Memory B cell (primary cell): Measurements from ENCODE around the gene MYO7B.

Experiments used
- ATAC-seq: fragments of 150-1000 bp; cut with Tn5 transposase; 2 replicates; pipeline ENCODE4 v1.10.0; 2021; ENCODE audit warnings: low read depth, mild to moderate bottlenecking, moderate library complexity
- DNase-seq, 2 donors: peaks; one replicate each; pipeline ENCODE4 v3.0.0; 2022; ENCODE audit warnings: low spot score in 2 of 2
- H3K27ac Mint-ChIP-seq: one replicate; pipeline ENCODE4 v1.8.0; 2022; ENCODE audit warnings: mild to moderate bottlenecking, moderate library complexity, mixed read lengths
- H3K27me3 Mint-ChIP-seq: one replicate; pipeline ENCODE4 v1.8.0; 2022; ENCODE audit warnings: mixed read lengths
- H3K36me3 Mint-ChIP-seq: one replicate; pipeline ENCODE4 v1.8.0; 2022; ENCODE audit warnings: mild to moderate bottlenecking, mixed read lengths
- H3K4me1 Mint-ChIP-seq: one replicate; pipeline ENCODE4 v1.8.0; 2022; ENCODE audit warnings: mixed read lengths
- H3K4me3 Mint-ChIP-seq: one replicate; pipeline ENCODE4 v1.8.0; 2022; ENCODE audit warnings: mild to moderate bottlenecking, moderate library complexity, mixed read lengths
- H3K9me3 Mint-ChIP-seq: one replicate; pipeline ENCODE4 v1.8.0; 2022; ENCODE audit warnings: mixed read lengths

Gene MYO7B

DNA sequence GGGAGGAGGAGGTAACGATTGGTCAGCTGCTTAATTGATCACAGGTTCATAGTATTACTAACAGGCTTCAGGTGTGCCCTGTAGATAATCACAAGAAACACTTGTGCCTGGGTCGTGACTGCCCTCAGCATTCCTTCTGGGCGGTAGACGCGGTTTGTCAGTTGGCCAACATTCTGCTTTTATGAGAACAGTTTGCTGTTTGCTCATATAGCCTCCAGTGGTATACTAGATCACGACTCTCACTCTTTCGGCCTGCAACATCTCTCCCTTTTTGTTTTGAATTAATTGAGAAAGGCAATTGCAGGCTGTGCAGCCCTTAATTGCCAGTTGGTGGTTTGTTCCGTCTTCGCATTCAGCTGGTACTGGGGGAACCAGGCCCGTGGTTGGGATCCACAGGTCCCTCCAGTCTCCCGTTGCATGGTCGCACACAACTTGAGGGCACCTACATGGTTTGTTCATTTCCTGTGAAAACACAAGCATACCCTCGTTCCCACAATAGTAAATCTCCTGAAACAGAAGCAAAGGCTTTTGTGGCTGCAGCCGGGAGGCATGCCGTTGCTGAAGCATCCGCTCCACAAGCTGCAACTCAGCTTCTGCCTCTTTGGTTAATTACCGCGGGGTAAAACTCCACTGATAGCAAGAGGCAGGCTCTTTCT is 80.2 kb downstream of the MYO7B start:
- Mint-ChIP-seq H3K9me3 (peaks cover 5% of the 10 kb centered on the region), H3K36me3 (peaks cover 5% of the 10 kb centered on the region), H3K4me3 (no peak overlapping the region), H3K27ac (no peak overlapping the region), H3K27me3 (no peaks in the 10 kb centered on the region), H3K4me1 (peaks cover 18% of the 10 kb centered on the region)
- ATAC-seq, result no peak
- DNase-seq, result peak in 1 of 2 donors; percentile 7

GRCh38 chr2:127618551-127619202 is 83.2 kb downstream of the MYO7B start:
- Mint-ChIP-seq H3K4me1 (peaks cover 30% of the 10 kb centered on the region), H3K4me3 (peak overlapping the region; percentile 61), H3K9me3 (no peaks in the 10 kb centered on the region), H3K36me3 (no peaks in the 10 kb centered on the region), H3K27me3 (no peaks in the 10 kb centered on the region), H3K27ac (no peak overlapping the region)
- ATAC-seq (no peak), DNase-seq (peak in 1 of 2 donors; percentile 6)

- Mint-ChIP-seq H3K4me1 (peaks cover 31% of the 10 kb centered on the region), H3K36me3 (no peaks in the 10 kb centered on the region), H3K27me3 (no peaks in the 10 kb centered on the region), H3K27ac (peak overlapping the region; percentile 54), H3K9me3 (no peaks in the 10 kb centered on the region), H3K4me3 (peak overlapping the region; percentile 76)
- ATAC-seq, result no peak
- DNase-seq, result peak in 1 of 2 donors; percentile 5
Measured at GRCh38 chr2:127619203-127619590, 83.7 kb downstream of the MYO7B start.

GRCh38 chr2:127619877-127620705 is 84.6 kb downstream of the MYO7B start:
- peak in 1 of 2 donors; percentile 19 for DNase-seq
- Mint-ChIP-seq H3K4me3 (peak overlapping the region; percentile 76), H3K4me1 (peaks cover 34% of the 10 kb centered on the region), H3K36me3 (no peaks in the 10 kb centered on the region), H3K9me3 (no peaks in the 10 kb centered on the region), H3K27ac (peak overlapping the region; percentile 54), H3K27me3 (no peaks in the 10 kb centered on the region)
- peak; percentile 25 for ATAC-seq

DNA sequence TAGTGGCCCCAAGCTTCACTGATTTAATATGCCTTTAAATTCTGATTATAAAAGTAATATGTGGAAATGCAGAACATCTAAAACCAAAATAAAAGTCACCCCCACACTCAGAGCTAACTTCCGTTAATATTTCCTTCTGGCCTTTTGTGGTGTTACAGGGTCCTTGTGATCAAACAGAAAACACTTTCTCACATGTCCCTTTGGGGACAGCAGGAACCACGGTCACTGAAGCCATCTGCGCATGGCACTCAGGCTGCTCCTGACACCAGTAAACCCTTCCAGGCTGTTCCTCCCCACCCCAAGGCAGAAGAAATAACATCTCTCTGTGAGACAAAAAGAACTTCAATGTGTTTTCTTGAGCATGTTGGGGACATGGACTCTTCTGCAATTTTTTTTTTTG is 85.4 kb downstream of the MYO7B start:
- ATAC-seq, result peak; percentile 87
- H3K4me3 Mint-ChIP-seq, result peak overlapping the region; percentile 61
- no peak overlapping the region for H3K27ac Mint-ChIP-seq
- no peaks in the 10 kb centered on the region for H3K36me3 Mint-ChIP-seq
- peaks cover 34% of the 10 kb centered on the region for H3K4me1 Mint-ChIP-seq
- DNase-seq, result no peak
- H3K27me3 Mint-ChIP-seq, result no peaks in the 10 kb centered on the region
- no peaks in the 10 kb centered on the region for H3K9me3 Mint-ChIP-seq

DNA sequence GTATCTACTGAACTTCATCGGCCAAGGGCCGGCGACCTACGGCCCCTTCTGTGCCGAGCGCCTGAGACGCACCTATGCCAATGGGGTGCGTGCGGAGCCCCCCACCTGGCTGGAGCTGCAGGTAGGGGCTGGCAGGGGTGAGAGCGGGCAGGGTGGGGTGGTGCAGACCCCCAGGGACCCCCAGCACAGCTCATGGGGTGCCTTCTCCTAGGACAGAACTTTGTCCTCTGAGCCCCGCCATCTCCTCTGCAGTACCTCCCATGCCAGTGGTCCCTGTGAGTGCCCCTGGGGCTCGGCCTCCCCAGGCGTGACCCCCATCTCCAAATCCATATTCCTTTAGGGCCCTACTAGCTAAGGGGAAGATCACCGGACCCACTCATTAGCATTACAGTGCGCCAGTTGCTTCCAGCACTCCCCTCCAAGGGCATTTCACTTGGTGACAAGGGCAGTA is 86.5 kb downstream of the MYO7B start:
- Mint-ChIP-seq H3K36me3 (no peaks in the 10 kb centered on the region), H3K27ac (no peak overlapping the region), H3K9me3 (no peaks in the 10 kb centered on the region), H3K4me3 (no peak overlapping the region), H3K27me3 (no peaks in the 10 kb centered on the region), H3K4me1 (peaks cover 36% of the 10 kb centered on the region)
- no peak for ATAC-seq
- no peak for DNase-seq

DNA sequence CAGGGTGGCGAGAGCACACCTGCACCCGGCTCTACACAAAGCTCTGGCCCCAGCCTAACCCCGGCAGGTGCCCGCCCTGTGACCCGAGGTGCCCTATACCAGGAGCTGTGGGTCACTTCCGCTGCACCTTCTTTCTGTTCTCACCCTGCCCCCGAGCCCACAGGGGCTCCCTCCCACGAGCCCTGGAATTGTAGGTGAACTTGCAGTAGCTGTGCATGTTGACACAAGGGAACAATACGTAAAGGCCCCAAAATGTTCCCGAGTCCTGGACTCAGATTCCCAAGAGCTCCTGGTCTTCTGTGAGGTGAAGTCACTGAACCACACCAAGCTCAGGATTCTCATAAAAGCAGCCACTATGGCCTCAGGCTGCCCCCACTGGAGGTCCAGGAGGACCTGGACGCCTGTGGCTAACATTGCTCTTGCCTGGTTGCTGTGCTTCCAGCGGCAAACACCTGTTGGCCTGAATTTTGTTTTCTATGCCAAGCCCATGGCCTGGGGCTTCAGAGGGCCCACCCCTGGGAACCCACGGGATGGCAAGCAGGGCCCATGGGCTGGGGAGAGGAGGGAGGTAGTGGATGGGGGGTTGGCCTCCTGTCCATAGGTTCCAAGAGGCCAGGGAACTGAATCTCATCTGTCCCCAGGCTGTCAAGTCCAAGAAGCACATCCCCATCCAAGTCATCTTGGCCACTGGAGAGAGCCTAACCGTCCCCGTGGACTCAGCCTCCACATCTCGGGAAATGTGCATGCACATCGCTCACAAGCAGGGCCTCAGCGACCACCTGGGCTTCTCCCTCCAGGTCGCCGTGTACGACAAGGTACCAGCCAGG is 87.3 kb downstream of the MYO7B start:
- ATAC-seq, result no peak
- no peaks in the 10 kb centered on the region for H3K27me3 Mint-ChIP-seq
- no peak overlapping the region for H3K27ac Mint-ChIP-seq
- H3K36me3 Mint-ChIP-seq, result no peaks in the 10 kb centered on the region
- H3K9me3 Mint-ChIP-seq, result no peaks in the 10 kb centered on the region
- no peak for DNase-seq
- H3K4me3 Mint-ChIP-seq, result peak overlapping the region; percentile 8
- peaks cover 37% of the 10 kb centered on the region for H3K4me1 Mint-ChIP-seq

- no peak for ATAC-seq
- no peaks in the 10 kb centered on the region for H3K27me3 Mint-ChIP-seq
- no peak overlapping the region for H3K27ac Mint-ChIP-seq
- DNase-seq, result no peak
- no peaks in the 10 kb centered on the region for H3K36me3 Mint-ChIP-seq
- no peaks in the 10 kb centered on the region for H3K9me3 Mint-ChIP-seq
- H3K4me1 Mint-ChIP-seq, result peaks cover 36% of the 10 kb centered on the region
- H3K4me3 Mint-ChIP-seq, result no peak overlapping the region
Measured at GRCh38 chr2:127623388-127624319, 88.2 kb downstream of the MYO7B start.

- DNase-seq, result no peak
- Mint-ChIP-seq H3K27me3 (no peaks in the 10 kb centered on the region), H3K4me1 (peaks cover 38% of the 10 kb centered on the region), H3K36me3 (no peaks in the 10 kb centered on the region), H3K27ac (no peak overlapping the region), H3K4me3 (no peak overlapping the region), H3K9me3 (no peaks in the 10 kb centered on the region)
- ATAC-seq, result no peak
Measured at GRCh38 chr2:127624320-127624755, 88.9 kb downstream of the MYO7B start.

GRCh38 chr2:127624756-127625571 is 89.5 kb downstream of the MYO7B start:
- Mint-ChIP-seq H3K9me3 (no peaks in the 10 kb centered on the region), H3K27ac (no peak overlapping the region), H3K36me3 (no peaks in the 10 kb centered on the region), H3K4me3 (no peak overlapping the region), H3K27me3 (no peaks in the 10 kb centered on the region), H3K4me1 (peaks cover 37% of the 10 kb centered on the region)
- DNase-seq (no peak), ATAC-seq (no peak)

DNA sequence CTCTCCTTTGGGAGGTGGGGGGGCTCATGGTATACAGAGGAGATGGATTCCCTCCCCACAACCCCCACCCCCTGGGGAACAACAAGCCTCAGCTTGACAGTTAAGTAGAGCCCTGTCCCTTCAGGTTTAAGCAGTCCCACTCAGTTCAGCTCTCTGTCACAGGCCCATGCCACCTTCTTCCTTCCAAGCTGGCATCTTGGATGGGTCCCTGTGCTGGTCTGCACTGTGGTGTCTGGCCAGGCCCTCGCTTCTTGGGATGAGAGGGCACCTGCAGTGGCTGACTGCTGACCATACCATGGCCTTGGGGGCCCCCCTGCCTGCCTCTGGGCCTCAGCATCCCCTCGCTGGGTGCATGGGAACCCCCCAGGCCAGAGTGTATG is 90.1 kb downstream of the MYO7B start:
- DNase-seq (no peak), ATAC-seq (no peak)
- Mint-ChIP-seq H3K27ac (no peak overlapping the region), H3K27me3 (no peaks in the 10 kb centered on the region), H3K4me1 (peaks cover 40% of the 10 kb centered on the region), H3K4me3 (no peak overlapping the region), H3K9me3 (no peaks in the 10 kb centered on the region), H3K36me3 (no peaks in the 10 kb centered on the region)

DNA sequence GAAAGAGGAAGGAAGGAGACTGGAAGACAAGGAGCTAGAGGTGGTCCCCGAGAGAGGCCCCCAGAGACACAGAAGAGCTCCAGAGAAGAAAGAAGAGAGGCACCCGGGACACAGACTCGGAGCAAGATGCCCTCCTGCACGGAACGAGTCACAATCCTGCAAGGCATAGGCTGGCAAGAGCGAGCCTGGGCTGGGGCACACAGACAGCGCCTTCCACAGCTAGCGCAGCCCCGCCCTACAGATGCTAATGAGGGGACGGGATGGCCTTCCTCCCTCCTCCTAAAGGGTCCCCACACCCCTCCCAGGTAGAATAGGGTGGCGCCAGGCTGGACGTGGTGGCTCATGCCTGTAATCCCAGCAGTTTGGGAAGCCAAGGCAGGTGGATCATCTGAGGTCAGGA is 90.7 kb downstream of the MYO7B start:
- DNase-seq (no peak), ATAC-seq (no peak)
- H3K36me3 Mint-ChIP-seq, result no peaks in the 10 kb centered on the region
- H3K4me1 Mint-ChIP-seq, result peaks cover 45% of the 10 kb centered on the region
- H3K27me3 Mint-ChIP-seq, result no peaks in the 10 kb centered on the region
- H3K9me3 Mint-ChIP-seq, result no peaks in the 10 kb centered on the region
- H3K4me3 Mint-ChIP-seq, result no peak overlapping the region
- no peak overlapping the region for H3K27ac Mint-ChIP-seq
